ENCODE results near the gene PLEKHB2.

GRCh38 chr2:131077966-131078365 is 27.2 kb upstream of the PLEKHB2 start:
- TF ChIP-seq CTCF (conservative IDR thresholded peaks at IDR 0.05; ENCODE audit: low read length): no peak
- TF ChIP-seq EZH2phosphoT487 (IDR thresholded peaks at IDR 0.05; ENCODE audit: borderline replicate concordance, low read depth, low read length): no peak

All from OCI-LY7 (cell line).